ENCODE measurements around the gene UCHL1.

DNA sequence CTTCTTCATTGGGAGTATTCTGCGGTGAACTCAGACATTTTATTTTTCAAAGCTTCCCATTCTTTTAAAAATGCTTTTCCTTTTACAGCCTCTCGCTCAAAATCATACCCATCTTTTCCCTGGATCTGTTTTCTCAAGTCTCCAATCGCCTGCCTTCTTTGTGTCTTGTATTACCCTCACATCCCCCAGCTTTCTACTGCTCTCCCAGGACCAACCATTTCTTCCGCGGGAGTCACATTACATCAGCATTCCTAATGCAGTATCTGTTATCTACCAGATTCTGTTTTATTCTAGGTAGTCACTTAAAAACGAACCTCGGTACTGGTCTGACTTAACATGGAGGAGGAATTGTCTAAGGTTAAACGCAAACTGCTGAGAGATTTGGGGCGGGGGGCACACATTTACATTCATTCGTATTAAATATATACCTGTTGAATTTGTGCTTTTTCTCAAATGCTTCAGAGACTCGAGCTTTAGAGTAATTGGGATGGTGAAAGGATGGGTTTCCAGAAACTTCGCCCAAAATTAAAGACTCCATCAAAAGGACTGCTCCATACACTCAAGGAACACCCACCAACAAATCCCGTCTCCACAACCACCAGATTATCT lies 493 bp upstream of the UCHL1 start:
- TF ChIP-seq CTCF (IDR thresholded peaks at IDR 0.05) (no peak), POLR2A (IDR thresholded peaks at IDR 0.05) (no peak)

All from Peyer's patch (tissue), 4 donors.